ENCODE data around the gene LY86.

Gene LY86

GRCh38 chr6:6631534-6632276 lies 43.2 kb downstream of the LY86 start:
- Histone ChIP-seq H3K27ac (no peak overlapping the region), H3K27me3 (replicated peaks) (no peaks in the 10 kb centered on the region), H3K36me3 (replicated peaks) (no peaks in the 10 kb centered on the region), H3K4me3 (ENCODE audit: low read depth, low read length) (no peak overlapping the region)
- no peak for TF ChIP-seq CTCF (IDR thresholded peaks at IDR 0.05; ENCODE audit: low read depth, low read length, missing control alignments)
- no peak for DNase-seq
- in situ Hi-C loops (cut with HindIII; ENCODE audit: low pct_ligation_motif_present, low sequenced_read_pairs), result no loop called here

- Histone ChIP-seq H3K27ac (no peak overlapping the region), H3K4me3 (ENCODE audit: low read depth, low read length) (no peak overlapping the region), H3K36me3 (replicated peaks) (no peaks in the 10 kb centered on the region), H3K27me3 (replicated peaks) (no peaks in the 10 kb centered on the region)
- no peak for TF ChIP-seq CTCF (IDR thresholded peaks at IDR 0.05; ENCODE audit: low read depth, low read length, missing control alignments)
- no peak for DNase-seq
- in situ Hi-C loops (cut with HindIII; ENCODE audit: low pct_ligation_motif_present, low sequenced_read_pairs), result no loop called here
Measured at GRCh38 chr6:6633898-6634734, 45.6 kb downstream of the LY86 start.

- no peaks in the 10 kb centered on the region for H3K36me3 ChIP-seq (replicated peaks)
- no peaks in the 10 kb centered on the region for H3K27me3 ChIP-seq (replicated peaks)
- no peak overlapping the region for H3K4me3 ChIP-seq (ENCODE audit: low read depth, low read length)
- TF ChIP-seq CTCF (IDR thresholded peaks at IDR 0.05; ENCODE audit: low read depth, low read length, missing control alignments), result no peak
- DNase-seq, result no peak
- in situ Hi-C loops (cut with HindIII; ENCODE audit: low pct_ligation_motif_present, low sequenced_read_pairs), result no loop called here
- H3K27ac ChIP-seq, result no peak overlapping the region
Measured at GRCh38 chr6:6634735-6635075, 46.2 kb downstream of the LY86 start.

- no peaks in the 10 kb centered on the region for H3K36me3 ChIP-seq (replicated peaks)
- no peak for TF ChIP-seq CTCF (IDR thresholded peaks at IDR 0.05; ENCODE audit: low read depth, low read length, missing control alignments)
Measured at GRCh38 chr6:6635291-6635690, 46.8 kb downstream of the LY86 start.

GRCh38 chr6:6635869-6636268 lies 47.3 kb downstream of the LY86 start:
- in situ Hi-C loops (cut with HindIII; ENCODE audit: low pct_ligation_motif_present, low sequenced_read_pairs), result no loop called here
- Histone ChIP-seq H3K4me3 (ENCODE audit: low read depth, low read length) (no peak overlapping the region), H3K36me3 (replicated peaks) (no peaks in the 10 kb centered on the region), H3K27me3 (replicated peaks) (no peaks in the 10 kb centered on the region), H3K27ac (no peak overlapping the region)
- no peak for DNase-seq
- no peak for TF ChIP-seq CTCF (IDR thresholded peaks at IDR 0.05; ENCODE audit: low read depth, low read length, missing control alignments)

More at GRCh38 chr6:6635291-6635690, 46.8 kb downstream of the LY86 start:
- no peak overlapping the region for H3K27ac ChIP-seq
- in situ Hi-C loops (cut with HindIII; ENCODE audit: low pct_ligation_motif_present, low sequenced_read_pairs), result no loop called here
- DNase-seq, result no peak
- H3K27me3 ChIP-seq (replicated peaks), result no peaks in the 10 kb centered on the region
- H3K4me3 ChIP-seq (ENCODE audit: low read depth, low read length), result no peak overlapping the region

All from brain microvascular endothelial cell (primary cell).